GM21717 (cell line): Measurements from ENCODE around the gene NR1I3.

Experiments
- ATAC-seq: cut with Tn5 transposase; IDR thresholded peaks from one replicate; pipeline ENCODE4 v1.9.1; 2021; ENCODE audit warnings: mild to moderate bottlenecking, moderate library complexity; ENCODE audit not compliant: unreplicated experiment

The NR1I3 gene

DNA sequence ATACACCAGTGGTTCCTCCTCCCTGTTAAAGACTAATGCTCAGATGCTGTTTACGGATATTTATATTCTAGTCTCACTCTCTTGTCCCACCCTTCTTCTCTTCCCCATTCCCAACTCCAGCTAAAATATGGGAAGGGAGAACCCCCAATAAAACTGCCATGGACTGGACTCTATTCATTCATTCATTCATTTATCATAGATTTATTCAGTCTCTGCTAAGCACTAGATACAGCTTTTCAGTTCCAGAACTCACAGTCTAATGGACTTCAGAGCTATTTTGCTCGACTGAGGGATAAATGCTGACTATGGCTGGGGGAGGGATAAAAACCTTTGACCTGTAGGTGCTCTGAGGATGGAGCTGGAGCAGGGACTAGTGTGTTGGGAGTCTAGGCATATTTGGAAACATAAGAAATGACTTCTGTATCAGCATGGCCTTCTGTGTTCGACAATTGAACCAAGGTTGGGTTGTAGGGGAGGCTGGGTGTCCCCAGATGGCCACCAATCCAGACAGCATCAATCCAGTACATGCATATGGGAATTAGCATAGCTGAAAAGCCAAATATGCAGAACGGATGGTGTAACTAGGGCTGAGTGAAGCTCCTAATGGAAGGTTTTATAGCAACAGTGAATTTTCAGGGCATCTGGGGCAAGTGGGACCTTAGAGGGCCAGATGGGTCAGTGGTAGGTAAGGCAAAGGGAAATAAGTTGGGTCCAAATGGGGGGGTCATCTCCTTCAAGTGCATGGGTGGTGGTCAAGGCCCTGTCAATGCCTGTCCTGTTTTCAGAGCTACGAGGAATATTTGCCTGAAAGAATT is 18.7 kb downstream of the NR1I3 start:
- ATAC-seq: no peak

DNA sequence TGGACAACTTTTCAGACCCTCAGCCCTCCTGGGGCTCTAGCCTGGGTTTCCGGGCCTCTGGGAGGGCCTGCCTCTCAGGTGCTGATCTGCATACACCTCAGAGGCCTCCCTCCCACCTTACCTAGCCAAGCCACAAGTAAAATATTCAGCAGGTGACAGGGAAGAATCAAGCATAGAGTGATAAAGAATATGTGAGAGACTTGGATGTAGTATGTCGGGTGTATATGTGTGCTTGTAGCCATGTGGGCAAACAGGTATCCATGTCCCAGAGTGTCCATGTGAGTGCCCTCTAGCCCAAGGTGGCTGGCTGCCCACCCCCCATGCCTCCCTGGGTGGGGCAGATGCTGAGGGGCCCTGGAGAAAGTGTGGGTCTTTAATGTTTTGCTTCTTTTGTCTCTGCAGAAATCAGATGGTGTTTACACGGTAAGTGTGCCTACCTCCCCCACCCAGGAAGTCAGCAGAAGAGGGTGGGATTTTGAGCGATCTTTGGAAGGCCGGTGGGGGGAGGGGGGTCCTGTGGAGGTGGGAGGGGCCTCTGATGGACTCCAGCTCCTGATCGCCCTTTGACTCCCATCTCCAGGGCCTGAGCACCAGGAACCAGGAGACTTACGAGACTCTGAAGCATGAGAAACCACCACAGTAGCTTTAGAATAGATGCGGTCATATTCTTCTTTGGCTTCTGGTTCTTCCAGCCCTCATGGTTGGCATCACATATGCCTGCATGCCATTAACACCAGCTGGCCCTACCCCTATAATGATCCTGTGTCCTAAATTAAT is 19.5 kb downstream of the NR1I3 start:
- ATAC-seq: no peak

DNA sequence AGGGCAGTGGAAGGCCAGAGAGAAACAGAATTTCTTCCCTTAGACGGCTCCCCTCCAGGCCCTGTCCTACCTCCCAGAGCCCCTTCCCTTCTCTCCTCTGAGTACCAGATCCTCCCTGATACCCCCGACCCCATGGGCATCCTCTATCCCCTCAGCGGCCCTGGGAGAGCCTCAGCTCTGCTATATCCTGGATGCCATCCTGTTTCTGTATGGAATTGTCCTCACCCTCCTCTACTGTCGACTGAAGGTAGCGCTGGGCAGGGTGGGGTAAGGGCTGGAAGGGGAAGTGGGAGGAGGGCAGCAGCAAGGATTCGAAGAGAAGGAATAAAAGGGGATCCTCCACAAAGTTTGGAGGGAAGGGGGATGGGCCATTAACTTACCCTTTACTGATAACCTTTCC is 20.2 kb downstream of the NR1I3 start:
- no peak for ATAC-seq

DNA sequence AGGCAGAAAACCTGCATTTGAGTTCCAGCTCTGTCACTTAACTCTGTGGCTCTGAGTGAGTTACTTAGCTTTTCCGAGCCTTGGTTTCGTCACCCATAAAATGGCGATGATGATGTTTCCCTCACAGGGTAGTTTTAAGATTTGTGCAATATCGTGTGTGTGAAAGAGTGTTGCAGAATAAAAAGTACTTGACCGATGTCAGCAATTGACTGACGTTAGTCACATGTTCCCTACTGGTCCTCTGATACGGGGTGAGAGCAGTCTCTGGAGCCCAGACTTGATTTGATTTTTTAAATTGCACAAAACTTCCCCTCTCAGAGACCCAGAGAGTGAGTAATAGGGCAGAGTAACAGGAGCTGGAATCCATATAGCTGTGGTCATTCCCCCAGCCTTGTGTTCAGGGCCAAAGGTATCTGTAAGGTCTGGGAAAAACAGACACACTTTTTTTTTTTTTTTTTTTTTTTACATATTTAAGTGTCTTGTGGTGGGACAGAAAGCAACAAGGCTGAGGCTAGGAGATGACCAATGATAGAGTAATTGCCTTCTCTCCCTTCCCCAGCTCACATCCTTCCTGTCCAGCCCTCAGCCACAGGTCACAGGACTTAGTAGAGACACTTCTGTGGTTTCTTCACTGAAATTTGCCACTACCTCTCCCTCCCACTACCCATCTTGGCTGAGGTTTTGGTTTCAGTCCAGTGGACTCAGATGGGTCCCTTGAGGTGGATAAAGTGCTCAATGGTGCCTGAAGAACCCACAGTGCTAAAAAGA is 20.9 kb downstream of the NR1I3 start:
- ATAC-seq: peak; percentile 63

DNA sequence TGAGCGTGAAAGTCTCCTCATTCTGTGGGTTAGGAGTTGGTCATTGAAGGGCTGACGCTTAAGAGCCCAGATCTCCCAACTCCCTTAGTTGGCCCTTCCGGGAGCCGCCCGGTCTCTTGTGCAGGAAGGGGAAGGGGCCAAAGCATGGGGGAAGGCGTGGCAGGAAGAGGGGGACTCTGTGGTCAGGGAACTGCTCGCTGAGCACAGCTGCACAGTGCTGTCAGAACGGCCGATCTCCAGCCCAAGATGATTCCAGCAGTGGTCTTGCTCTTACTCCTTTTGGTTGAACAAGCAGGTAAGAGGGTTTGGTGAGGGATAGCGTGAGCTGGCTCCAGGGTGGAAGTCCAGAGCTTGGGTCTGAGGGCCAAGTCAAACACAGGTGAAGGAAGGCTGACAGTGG is 22.9 kb downstream of the NR1I3 start, which contains the start of gene FCER1G:
FCER1G (plus strand) TSS at position 220 of the 400 bp plus-strand sequence; CDS start at position 247, 27 bp downstream.
- no peak for ATAC-seq

DNA sequence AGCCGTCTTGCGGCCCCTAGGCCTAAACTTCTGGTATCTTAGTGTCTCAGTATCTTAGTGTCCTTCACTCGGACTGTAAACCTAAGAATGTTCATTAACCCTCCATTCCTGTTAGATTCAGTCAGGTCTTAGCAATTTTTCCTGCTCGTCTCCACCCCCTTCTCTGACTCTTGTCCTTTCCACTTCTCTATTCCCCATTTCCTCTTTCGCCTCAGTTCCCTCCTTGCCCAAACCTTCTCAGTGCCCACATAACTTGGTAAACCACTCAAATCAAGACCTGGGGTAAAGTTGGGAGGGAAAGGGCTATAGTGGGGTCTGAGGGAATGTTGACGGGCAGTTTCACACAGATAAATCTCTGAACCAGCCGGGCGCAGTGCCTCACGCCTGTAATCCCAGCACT is 23.6 kb downstream of the NR1I3 start:
- no peak for ATAC-seq

DNA sequence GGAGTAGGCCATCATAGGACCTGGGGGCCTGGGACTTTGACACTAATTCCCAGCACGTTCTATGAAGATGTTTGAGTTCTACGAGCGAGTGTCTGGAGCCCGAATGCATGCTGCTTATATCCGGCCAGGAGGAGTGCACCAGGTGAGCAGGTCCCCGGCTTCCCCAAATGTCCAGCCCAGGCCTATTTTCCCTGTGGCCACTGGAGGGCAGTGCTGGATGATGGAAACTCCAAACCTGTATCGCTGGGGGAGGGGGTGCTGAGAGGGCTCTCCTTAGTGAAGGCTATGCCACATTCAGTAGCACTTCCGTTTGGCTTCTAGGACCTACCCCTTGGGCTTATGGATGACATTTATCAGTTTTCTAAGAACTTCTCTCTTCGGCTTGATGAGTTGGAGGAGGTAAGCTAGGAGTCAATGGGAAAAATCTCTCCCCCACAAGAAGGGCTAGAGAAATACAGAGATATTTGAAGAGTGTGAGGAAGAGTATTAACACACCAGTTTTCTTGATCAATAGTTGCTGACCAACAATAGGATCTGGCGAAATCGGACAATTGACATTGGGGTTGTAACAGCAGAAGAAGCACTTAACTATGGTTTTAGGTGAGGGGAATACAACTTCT is 28.1 kb downstream of the NR1I3 start:
- ATAC-seq: no peak

DNA sequence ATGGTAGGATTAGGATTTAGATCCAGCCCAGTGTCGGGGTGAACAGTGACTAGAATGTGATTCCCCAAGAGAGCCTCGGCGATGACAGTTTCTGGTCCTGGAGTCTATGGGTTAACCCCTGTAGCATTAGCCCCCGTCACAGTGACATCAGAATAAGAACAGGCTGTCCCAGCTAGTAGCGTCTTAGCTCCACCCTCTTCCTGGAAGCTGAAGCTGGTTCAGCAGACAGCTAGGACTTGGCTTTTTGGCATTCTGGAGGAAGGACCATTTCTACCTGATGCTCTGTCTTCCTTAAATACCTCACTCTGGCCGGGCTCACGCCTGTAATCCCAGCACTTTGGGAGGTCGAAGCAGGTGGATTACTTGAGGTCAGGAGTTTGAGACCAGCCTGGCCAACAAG is 30.8 kb downstream of the NR1I3 start:
- ATAC-seq: no peak

DNA sequence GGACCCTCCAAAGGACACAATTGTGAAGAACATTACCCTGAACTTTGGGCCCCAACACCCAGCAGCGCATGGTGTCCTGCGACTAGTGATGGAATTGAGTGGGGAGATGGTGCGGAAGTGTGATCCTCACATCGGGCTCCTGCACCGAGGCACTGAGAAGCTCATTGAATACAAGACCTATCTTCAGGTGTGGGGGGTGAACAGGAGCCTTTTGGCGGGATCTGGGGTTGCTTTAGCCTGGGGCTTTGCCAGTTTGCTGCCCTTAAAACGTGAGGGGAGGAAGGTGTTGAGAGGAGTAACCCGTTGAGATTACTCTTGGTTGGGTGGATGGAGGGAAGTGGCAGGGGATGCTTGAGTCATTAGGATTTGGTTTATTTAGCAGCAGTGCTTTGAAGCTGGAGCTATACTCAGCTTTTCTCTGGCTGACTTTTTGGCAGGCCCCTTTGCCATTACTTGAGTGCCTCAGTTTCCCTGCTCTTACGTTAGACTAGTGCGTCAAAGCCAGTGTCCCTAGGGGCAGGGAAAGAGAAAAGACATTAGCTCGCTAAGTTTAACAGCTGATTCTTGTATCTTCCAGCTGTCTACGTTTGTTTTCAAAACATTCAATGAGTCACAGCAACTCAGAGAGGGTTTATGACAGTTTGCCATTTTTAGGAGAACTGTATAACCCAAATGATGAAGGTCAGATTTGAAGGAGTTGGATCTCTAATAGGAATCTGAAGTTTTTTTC is 31.4 kb downstream of the NR1I3 start:
- no peak for ATAC-seq

DNA sequence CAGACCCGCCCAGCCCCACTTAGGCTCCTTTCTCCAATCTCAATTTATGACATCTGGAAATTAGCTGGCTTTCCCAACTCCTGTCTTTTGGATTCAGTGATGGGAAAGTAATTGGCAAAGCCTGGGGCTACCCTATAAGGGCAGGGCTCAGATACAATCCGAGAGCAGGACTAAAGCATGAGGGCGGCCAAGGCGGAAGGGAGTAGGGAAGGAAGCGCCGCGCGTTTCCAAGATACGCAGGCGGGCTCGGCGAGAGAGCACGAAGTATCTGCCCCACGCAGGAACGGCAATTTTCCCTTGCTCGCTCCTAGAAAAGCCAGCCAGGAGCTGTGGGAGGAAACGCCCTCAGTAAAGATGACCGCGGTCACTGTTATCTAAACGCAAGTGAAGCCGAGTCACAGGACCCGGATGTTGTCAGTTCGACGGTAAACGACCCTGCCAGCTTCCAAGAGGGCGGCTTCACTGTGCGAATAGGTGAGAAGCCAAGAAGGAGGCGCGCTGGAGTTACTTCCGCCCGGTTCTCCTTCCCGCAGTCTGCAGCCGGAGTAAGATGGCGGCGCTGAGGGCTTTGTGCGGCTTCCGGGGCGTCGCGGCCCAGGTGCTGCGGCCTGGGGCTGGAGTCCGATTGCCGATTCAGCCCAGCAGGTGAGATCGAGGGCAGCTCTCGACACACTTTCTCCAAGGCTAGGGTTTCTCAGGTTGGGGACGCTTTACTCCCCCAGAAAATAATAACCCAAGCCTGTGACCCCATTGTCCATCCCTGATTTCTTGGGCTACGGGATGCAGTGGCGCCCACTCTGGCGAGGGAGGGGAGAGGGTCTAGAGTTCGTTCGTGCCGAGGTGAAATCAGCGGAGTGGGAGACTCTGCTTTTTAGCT is 35.9 kb downstream of the NR1I3 start, which contains the start of gene NDUFS2:
NDUFS2 (plus strand) TSS at position 532 of the 877 bp plus-strand sequence; CDS start at position 551, 19 bp downstream.
- ATAC-seq: peak; percentile 93

DNA sequence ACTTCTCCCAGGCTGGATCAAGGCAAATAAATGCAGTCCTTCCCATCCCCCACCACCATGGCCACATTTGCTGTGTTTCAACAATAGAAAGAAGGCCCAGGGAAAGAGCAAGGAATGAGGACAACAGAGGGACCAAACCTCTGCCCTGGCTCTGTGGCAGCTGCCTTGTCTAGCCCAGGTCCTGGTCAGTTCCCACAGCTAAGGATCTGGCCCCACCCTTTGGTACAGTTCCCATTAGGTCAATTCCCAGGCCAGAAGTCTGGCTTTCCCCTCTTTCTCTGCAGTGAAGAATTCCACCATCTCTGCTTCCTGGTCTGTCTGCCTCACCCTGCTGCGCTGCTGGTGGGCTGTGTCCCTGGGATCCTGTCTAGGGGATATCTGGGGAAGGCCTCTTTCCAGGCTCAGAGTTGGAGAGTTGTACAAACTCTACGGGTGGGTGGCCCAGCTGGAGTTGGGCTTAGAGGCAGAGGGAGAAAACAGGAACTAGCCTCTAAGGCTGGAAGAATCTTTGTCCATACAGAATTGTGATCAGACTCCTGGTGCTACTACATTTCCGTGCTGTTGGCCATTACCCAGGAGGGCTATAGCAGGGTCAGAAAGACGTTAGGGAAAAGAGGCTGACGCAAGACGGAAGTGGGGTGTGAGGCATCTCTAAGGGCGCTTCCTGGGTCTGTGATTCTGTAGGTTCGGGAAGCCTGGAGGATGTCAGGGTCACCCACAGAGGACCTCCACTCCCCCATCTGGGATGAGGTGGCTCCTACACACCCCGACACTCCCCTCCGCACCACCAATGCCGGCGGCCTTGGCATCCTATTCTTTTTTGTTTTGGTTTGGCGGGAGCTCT is 36.8 kb downstream of the NR1I3 start:
- no peak for ATAC-seq

DNA sequence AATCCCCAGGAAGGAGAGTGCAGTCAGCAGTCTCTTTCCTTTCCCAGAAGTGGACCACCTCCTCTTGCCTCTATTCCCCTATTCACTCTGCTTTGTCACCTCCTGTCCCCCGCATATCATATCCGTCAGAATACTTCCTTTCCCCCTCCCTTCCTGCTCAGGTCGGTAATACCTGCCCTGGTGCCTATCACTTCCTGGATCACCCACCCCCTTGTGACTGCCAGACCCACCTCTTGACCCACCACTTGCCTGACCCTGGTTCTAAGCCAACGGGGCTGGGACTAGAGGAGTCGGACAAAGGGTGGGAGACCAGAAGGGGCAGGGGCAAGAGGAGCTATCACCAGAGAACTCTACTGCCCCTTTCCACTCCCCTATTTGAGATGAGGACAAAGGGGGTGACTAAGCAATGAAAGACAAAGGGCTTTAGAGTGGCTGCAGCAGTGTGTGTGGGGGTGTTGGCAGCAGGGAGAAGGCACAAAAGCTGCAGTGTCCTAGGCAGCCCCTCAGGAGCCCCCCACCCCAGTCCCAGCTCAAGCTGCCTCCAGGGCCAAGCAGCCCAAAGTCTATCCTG is 37.5 kb downstream of the NR1I3 start:
- no peak for ATAC-seq

DNA sequence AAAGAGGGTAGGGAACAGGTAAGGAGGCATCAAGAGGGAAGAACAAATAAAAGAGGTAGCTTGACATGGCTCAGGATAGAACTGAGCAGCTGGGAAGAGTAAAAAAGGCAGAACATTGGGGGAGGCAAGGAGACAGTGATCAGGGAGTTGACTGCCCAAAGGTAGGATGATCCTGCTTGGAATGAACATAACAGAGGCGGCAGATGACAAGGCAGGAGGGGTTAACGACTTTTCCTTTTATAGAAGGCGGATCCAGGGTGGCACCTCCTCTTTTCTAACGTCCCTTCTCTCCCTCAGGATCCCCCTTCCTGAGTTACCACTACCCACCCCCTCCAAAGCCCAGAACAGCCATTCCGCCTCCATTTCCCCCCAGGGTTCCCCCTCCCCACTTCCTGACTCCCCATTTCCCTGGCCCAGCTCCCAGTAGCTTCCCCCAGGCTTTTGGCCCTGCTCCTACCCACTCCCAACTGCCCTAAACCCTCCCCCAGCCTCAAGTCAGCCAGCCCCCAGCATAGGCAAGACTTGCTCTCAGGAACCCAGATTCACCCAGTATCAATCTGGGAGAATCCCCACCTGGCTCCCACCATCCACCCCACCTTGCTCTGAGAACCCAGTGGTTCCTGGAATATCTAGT is 38.4 kb downstream of the NR1I3 start:
- ATAC-seq: no peak

DNA sequence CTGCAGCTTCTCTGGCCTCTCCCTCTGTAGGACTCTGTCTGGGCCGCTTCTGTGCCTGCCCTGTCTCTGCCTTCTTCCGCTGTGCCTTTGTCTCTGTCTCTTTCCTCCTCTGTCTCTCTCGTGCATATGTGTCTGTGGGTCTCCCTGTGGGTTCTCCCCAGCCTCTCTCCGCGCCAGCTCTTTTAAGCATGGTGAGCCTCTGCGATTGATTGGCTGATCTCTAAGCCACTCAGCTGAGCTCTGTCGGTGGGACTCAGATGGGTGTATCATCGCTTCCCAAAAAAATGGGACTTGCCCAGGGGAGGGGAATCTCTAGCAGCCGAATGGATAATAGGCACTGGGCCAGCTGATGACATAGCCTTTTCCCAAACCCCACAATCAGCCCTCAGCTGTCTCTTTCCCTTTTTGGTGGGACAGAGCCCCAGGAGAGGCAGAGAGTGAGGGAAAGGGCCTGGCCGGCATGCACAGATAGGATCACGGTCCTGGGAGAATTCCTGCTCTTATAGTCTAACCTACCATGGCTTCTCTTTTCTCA is 39.0 kb downstream of the NR1I3 start, which contains the start of gene ADAMTS4:
ADAMTS4 (minus strand) TSS at position 158 of the 535 bp plus-strand sequence. CDS start 427 bp downstream, outside the sequence.
- ATAC-seq: no peak

DNA sequence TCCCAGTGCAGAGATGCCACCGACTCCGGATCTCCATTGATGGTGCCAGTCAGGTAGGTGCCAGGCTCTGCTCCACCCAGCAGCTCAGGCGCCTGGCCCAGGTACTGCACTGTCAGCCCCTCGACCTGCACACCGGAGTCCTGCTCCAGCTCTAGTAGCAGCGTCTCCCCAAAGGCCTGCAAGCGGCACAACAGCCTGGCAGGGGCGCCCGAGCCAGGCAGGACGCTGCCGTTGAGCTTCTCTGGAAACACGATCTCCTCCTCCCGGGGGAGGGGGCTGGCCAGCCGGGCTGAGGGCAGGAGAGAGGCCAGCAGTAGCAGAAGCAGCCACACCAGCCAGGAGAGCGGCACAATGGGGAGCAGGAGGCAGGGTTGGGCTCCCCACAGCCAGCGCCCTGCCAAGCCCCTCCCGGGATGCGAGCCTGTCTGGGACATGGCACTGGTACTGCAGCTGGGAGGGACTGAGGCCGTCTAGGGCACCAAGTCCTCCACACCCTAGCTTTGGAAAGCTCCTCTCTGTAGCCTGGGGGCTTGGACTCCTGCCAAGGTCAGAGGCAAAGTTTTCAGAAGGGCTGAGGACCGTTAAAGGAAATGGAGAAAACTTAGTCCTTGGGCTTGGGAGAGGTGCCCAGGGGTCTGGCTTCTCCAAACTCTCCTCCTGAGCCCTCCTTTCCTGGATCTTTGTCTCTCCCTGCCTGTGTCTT is 39.7 kb downstream of the NR1I3 start:
- ATAC-seq: no peak

DNA sequence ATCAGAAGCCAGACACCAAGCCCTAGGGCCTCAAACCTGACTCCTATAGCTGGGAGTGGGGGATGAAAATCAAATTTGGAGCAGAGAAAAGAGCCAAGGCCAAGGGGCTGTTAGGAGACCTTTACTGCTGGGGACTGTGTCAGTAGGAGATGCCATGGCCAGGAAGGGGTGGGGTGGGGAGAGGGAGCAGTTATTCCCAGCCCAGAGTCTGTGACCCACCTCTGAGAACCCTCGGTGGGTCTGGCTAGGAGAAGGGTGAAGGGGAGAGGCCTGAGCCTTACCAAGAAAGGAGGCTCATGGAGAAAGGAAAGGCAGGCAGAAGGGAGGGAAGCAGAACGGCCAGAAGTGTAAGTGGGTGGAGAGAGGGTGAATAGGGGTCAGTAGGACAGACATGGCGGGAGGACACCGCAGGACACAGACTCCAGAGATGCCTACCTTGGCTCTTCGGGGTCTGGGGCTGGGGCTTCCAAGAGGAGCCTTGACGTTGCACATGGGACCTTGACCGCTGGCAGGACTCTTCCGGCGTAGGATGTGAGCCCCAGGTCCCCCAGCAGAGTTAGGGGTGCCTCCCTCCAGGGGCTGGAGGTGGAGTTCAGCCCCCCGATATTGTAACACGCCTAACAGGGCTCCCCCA is 40.3 kb downstream of the NR1I3 start:
- no peak for ATAC-seq
